ENCODE results near the gene STAC3.
"Not testable (repeated sequence)": the region's sequence is repeated elsewhere in the genome, so short reads cannot be mapped to it uniquely, and the experiment has no call there.

Gene STAC3

DNA sequence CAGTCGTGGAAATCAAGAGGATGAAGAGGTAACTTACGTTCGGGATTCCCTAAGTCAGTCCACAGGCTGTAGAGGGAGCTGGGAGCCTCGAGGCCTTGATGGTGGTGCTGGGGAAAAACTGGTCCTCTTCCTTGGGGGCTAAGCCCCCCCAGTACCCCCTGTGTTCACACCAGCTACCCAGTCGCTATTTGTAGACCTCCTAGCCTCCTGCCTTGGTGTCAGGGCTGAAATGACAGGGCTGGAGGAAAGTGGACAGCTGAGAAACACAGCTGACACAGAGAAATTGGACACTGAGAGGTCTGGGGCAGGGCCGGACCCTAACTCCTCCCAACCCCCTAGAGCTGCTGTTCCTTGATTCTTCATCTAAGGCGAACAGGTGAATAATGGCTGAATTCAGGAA is at the start of gene STAC3:
Gene STAC3 (minus strand): TSS at position 232 of the 400 bp plus-strand sequence. CDS start 1,551 bp downstream, outside the sequence.
- DNase-seq (ENCODE audit: low read depth in 2 of 2): no peak

DNA sequence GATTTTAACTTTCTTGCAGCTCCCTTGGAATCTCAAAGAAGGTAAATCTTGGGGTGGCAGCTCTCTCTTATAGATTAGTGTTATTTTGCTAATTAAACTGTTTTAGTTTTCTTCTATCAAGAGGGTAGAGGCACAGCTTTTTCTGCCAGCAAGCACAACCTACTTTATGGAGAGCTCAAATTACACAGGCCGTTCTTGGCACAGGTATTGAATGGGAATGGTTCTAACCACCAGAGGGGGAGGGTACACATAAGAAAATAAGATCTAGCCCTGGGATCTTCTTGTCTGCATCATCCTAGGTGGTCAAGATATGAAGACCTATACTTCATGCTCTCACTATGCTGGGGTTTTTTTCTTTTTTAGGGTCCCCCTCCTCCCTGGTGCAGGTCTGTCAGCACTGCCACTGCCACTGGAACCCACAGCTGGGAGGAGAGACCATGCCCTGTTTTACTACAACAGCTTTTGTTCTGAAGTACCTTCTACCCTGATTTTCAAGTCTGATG is 48.6 kb upstream of the STAC3 start:
- DNase-seq (ENCODE audit: low read depth in 2 of 2): no peak

GRCh38 chr12:57296291-57296690 is 45.3 kb upstream of the STAC3 start:
- no peak for DNase-seq (ENCODE audit: low read depth in 2 of 2)

DNA sequence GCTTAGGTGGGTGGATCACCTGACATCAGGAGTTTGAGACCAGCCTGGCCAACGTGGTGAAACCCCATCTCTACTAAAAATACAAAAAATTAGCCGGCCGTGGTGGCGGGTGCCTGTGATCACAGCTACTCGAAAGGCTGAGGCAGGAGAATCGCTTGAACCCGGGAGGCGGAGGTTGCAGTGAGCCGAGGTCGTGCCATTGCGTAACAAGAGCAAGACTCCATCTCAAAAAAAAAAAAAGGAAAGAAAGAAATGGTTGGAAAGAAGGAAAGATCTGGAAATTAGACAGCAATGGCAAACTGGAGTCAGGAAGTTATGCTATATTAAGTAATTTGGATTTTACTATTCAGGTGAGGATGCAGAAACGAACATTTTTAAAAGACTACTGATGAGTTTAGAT is 31.1 kb upstream of the STAC3 start:
- not testable (repeated sequence) for DNase-seq (ENCODE audit: low read depth in 2 of 2)

GRCh38 chr12:57280211-57281062 is 29.4 kb upstream of the STAC3 start:
- peak; percentile 46 to 68 for DNase-seq (ENCODE audit: low read depth in 2 of 2)

DNA sequence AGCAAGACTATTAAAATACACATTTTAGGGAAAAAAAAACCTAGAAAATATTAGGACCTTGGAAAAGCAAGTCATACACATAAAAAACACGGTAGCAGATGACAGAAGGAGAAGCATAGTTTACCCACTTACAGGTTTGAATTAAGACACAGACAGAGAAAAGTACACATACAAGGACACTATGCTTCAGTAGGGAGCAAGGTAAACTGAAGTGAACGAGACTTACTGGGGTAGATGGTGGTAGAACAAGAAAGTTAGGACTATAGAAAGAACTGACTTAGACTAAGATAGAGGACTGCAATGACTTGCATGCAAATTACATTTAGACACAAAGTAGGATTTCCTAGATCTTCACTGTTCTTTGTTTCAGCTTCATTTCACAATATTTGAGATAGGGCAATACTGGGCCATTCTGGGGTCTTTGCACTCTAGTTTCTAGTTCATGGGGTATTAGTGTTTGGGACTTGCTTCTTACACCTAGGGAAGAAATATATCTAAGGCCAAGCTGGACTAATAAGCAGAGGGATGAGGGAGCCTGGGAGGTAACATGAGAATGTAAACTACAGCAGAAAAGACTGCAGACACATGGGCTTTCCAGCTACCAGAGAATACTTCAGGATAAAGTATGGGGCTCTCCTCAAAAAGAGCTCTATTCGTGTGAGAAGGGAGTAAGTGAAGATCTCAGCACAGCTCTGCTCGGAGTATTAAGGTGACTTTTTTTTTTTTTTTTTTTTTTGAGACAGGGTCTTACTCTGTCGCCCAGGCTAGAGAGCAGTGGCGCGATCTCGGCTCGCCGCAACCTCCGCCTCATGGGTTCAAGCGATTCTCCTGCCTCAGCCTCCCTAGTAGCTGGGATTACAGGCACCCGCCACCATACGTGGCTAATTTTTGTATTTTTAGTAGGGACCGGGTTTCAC is 27.7 kb upstream of the STAC3 start:
- no peak for DNase-seq (ENCODE audit: low read depth in 2 of 2)

DNA sequence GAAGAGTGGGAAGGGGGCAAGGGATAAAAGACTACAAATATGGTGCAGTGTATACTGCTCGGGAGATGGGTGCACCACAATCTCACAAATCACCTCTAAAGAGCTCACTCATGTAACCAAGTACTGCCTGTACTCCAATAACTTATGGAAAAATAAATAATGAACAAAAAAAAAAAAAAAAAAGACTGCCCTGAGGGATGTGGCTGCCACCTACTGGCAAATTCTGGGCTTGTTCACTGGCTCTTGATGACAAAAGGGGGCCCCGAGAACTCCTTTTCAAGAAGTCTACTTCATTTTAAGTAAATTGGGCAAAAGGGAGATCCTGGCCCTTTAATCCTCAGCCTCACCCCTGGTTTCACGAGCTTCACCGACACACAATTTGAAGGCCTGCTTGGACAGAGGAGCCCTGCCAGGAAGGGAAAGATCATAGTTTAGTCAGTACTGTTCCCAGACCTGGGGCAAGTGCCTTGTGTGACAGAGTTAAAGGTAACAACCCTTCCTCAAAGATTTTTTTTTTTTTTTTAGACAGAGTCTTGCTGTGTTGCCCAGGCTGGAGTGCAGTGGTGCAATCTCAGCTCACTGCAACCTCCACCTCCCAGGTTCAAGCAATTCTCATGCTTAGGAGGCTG is 26.1 kb upstream of the STAC3 start:
- no peak for DNase-seq (ENCODE audit: low read depth in 2 of 2)

DNA sequence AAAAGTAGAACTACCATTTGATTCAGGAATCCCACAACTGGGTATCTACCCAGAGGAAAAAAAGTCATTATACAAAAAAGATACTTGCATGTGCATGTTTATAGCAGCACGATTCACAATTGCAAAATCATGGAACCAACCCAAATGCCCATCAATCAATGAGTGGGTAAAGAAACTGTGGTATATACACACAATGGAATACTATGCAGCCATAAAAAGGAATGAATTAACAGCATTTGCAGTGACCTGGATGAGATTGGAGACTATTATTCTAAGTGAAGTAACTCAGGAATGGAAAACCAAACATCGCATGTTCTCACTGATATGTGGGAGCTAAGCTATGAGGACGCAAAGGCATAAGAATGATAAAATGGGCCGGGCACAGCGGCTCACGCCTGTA is 25.2 kb upstream of the STAC3 start:
- not testable (repeated sequence) for DNase-seq (ENCODE audit: low read depth in 2 of 2)

- DNase-seq (ENCODE audit: low read depth in 2 of 2): no peak
Measured at GRCh38 chr12:57273516-57273915, 22.5 kb upstream of the STAC3 start.

DNA sequence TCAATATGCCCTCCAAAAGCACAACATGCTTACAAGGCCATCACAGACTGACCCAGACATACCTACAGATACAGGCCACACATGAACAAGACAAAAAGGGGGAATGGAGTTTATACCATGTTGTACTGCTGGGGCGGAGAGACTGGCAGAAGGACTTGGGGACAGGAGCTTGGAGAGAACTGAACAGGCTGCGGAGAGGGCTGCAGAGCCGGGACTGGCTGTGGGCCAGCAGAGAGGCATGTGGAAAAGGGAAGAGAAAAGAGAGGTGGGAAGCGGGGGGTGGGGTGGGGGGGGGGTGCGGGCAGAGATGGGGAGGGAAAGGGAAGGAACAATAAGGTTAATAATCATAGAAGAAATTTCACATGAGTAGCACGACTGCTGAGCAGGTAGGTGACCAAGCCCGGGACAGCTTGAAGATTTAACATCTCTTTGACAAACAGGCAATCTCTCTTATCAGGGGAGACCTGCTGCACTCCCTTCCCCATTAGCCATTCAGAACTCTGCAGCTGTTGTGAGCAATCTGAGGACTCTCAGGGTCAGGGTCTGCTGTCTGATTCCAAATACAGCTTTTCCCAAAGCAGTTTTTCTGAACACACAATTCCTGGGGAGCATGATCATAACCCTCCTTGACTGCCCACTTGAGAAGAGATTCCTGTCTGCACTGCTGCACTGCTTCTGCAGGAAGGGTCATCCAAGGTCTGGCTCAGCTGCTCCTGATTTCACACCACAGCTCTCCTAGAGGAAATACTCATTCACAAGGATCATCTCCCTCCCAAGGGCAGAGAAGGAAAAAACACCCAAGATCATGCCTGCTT is 21.6 kb upstream of the STAC3 start:
- no peak for DNase-seq (ENCODE audit: low read depth in 2 of 2)

- DNase-seq (ENCODE audit: low read depth in 2 of 2): no peak
Measured at GRCh38 chr12:57270966-57271470, 20.0 kb upstream of the STAC3 start.

DNA sequence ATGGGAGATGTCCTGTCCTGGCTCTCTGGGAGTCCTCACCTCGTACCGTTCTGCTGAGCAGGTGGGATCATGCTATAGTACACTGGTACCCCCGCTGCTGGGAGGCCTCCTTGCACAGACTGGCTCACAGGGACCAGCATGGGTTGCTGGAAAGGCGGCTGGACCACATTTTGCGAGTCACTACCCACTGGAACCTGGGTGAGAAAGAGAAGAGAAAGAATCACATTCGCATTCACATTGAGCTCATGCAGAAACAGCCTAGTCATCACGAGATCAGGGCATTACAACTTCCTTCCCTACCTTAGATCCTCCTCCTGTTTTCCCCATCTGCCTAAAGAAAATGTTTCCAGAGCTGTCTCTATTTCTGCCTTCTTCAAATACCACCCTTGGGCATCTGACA is 17.3 kb upstream of the STAC3 start:
- no peak for DNase-seq (ENCODE audit: low read depth in 2 of 2)

- DNase-seq (ENCODE audit: low read depth in 2 of 2): no peak
Measured at GRCh38 chr12:57266681-57267080, 15.7 kb upstream of the STAC3 start.

DNA sequence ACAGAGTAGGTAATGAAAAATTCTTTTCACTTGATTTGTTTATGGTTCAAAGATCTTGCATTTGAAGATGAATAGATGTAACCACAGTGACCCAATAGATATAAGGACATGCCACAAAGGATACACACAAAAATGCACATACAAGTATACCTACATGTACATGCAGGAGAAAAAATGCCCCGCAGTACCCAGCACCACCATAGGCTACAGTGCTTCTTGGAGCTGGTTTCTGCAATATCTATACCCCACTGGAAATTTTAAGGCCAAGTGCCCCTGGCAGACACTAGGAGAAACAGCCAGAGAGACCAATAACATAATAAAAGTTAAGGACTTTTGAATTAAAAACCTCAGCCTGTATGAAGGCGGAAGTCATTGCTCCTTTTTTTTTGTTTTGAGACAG is 12.1 kb upstream of the STAC3 start:
- DNase-seq (ENCODE audit: low read depth in 2 of 2): no peak

DNA sequence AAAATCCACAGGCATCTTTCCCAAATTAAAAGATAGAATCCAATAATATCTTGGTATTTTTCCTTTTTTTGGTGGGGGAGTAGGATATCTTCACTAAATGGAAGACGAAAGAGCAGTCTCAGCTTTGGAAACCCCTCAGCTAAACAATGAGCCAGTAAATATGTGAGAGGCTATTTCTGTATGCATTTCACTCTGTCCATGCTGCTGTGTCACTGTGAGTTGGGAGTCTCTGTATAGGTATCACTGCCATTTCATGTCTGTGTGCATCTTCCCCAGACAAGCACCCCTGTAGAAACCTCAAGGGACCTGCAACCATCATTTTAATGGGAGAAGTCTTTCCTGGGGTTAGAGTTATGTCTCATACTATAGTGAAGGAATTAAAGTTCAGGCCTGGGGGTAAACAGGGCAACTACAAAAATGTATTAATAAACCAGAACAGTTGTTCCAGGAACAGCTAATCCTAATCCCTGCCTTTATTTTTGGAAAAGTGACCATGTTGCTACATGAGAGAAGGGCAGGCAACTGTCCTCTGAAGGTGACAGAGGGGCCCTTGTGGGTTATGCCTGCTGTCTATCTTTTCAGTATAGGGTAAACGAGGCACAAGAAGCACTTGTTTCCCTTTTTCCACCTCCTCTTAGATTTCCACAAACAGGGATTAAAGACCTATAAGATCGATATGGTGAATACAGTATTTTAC is 11.3 kb upstream of the STAC3 start:
- no peak for DNase-seq (ENCODE audit: low read depth in 2 of 2)

DNA sequence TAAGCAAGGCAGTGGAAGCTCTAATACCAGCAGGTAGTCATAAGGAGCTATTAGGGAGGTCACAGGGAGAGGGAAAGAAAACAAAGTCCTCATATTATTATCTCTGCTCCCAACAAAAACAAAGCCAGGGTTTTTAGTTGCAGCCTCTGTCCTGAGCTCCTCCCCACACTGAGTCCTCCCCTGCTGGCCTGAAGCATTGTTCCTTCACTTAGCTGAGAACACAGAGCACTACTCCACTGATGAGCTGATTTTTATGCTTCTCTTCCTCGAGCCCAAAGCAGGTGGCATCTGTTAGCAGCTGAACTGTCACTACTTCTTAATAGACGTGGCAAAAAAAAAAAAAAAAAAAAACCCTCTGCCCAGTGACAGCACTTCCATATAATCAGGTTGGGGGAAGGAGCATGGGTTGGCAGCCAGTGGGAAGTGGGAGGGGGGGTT is 10.5 kb upstream of the STAC3 start:
- DNase-seq (ENCODE audit: low read depth in 2 of 2): no peak

- no peak for DNase-seq (ENCODE audit: low read depth in 2 of 2)
Measured at GRCh38 chr12:57260366-57260765, 9.4 kb upstream of the STAC3 start.

- DNase-seq (ENCODE audit: low read depth in 2 of 2): no peak
Measured at GRCh38 chr12:57258977-57259970, 8.3 kb upstream of the STAC3 start.

GRCh38 chr12:57255916-57256315 is 4.9 kb upstream of the STAC3 start:
- DNase-seq (ENCODE audit: low read depth in 2 of 2): no peak
